Measurements from ENCODE around the gene PCDHGA9. TPM values are rescaled to one million over a fixed set of nuclear protein-coding genes. Genes with fewer than 3 reads are reported as not detected.

The PCDHGA9 gene
- total and polyA plus RNA-seq, 2 donors from 2014 or later = 0.54 to 7.6 TPM

DNA sequence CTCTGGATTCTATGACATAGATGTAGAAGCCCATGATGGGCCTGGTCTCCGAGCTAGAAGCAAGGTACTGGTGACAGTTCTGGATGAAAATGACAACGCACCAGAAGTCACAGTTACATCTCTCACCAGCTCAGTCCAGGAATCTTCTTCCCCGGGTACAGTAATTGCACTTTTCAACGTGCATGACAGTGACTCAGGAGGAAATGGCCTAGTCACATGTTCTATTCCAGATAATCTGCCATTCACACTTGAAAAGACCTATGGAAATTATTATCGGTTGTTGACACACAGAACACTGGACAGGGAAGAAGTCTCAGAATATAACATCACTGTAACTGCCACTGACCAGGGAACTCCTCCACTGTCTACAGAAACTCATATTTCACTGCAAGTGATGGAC is 46.4 kb upstream of the PCDHGA9 start:
- intact Hi-C loops (cut with DNase I) = no loop called here
- no peaks in the 10 kb centered on the region for H3K36me3 ChIP-seq (ENCODE audit: control insufficient read depth in 2 of 3, insufficient read depth in 3 of 3, low read length in 3 of 3)
- H3K27me3 ChIP-seq (ENCODE audit: control insufficient read depth, insufficient read depth, low read length) = no peaks in the 10 kb centered on the region
- H3K4me1 ChIP-seq (ENCODE audit: control insufficient read depth in 2 of 3, insufficient read depth in 2 of 3, low read depth in 1 of 3, low read length in 3 of 3) = no peaks in the 10 kb centered on the region
- H3K9ac ChIP-seq (ENCODE audit: low read length in 3 of 3) = no peak overlapping the region
- peaks cover 2 to 71% (median 19%) of the 10 kb centered on the region in 3 donors for H3K9me3 ChIP-seq (ENCODE audit: control insufficient read depth in 2 of 3, insufficient read depth in 1 of 3, low read length in 3 of 3)
- no peak for FAIRE-seq
- no peak for DNase-seq
- TF ChIP-seq CTCF (IDR thresholded peaks at IDR 0.05; ENCODE audit: borderline replicate concordance, extremely low read depth, insufficient read depth) = no peak
- no peak overlapping the region for H3K27ac ChIP-seq (ENCODE audit: low read depth in 2 of 2, low read length in 2 of 2)
- H3K4me3 ChIP-seq (ENCODE audit: low read length in 3 of 3) = no peak overlapping the region

GRCh38 chr5:141356950-141357349 is 45.6 kb upstream of the PCDHGA9 start:
- no peaks in the 10 kb centered on the region for H3K27me3 ChIP-seq (ENCODE audit: control insufficient read depth, insufficient read depth, low read length)
- no peaks in the 10 kb centered on the region for H3K36me3 ChIP-seq (ENCODE audit: control insufficient read depth in 2 of 3, insufficient read depth in 3 of 3, low read length in 3 of 3)
- DNase-seq = no peak
- no peak overlapping the region for H3K9ac ChIP-seq (ENCODE audit: low read length in 3 of 3)
- intact Hi-C loops (cut with DNase I) = no loop called here
- H3K4me3 ChIP-seq (ENCODE audit: low read length in 3 of 3) = no peak overlapping the region
- TF ChIP-seq CTCF (IDR thresholded peaks at IDR 0.05; ENCODE audit: borderline replicate concordance, extremely low read depth, insufficient read depth) = no peak
- H3K4me1 ChIP-seq (ENCODE audit: control insufficient read depth in 2 of 3, insufficient read depth in 2 of 3, low read depth in 1 of 3, low read length in 3 of 3) = no peaks in the 10 kb centered on the region
- H3K27ac ChIP-seq (ENCODE audit: low read depth in 2 of 2, low read length in 2 of 2) = no peak overlapping the region
- H3K9me3 ChIP-seq (ENCODE audit: control insufficient read depth in 2 of 3, insufficient read depth in 1 of 3, low read length in 3 of 3) = peaks cover 2 to 71% (median 16%) of the 10 kb centered on the region in 3 donors
- FAIRE-seq = no peak

GRCh38 chr5:141359790-141360426 is 42.7 kb upstream of the PCDHGA9 start, which contains the start of gene PCDHGB2:
PCDHGB2 (plus strand) TSS chr5:141359994; CDS start chr5:141360136, 142 bp downstream.
- H3K4me3 ChIP-seq (ENCODE audit: low read length in 3 of 3) = peak within 1 kb of the TSS in 2 of 3 donors; percentile 16 to 36
- no peak within 1 kb of the TSS for H3K27ac ChIP-seq (ENCODE audit: low read depth in 2 of 2, low read length in 2 of 2)
- H3K4me1 ChIP-seq (ENCODE audit: control insufficient read depth in 2 of 3, insufficient read depth in 2 of 3, low read depth in 1 of 3, low read length in 3 of 3) = no peaks in the 10 kb centered on the region
- intact Hi-C loops (cut with DNase I) = no loop called here
- H3K36me3 ChIP-seq (ENCODE audit: control insufficient read depth in 2 of 3, insufficient read depth in 3 of 3, low read length in 3 of 3) = no peaks in the 10 kb centered on the region
- TF ChIP-seq CTCF (IDR thresholded peaks at IDR 0.05; ENCODE audit: borderline replicate concordance, extremely low read depth, insufficient read depth) = no peak
- H3K27me3 ChIP-seq (ENCODE audit: control insufficient read depth, insufficient read depth, low read length) = no peaks in the 10 kb centered on the region
- H3K9ac ChIP-seq (ENCODE audit: low read length in 3 of 3) = no peak within 1 kb of the TSS
- DNase-seq = no peak
- H3K9me3 ChIP-seq (ENCODE audit: control insufficient read depth in 2 of 3, insufficient read depth in 1 of 3, low read length in 3 of 3) = peaks cover 2 to 88% (median 28%) of the 10 kb centered on the region in 3 donors
- FAIRE-seq = no peak

All from kidney (tissue), 14 donors.